Measurements from ENCODE around the gene STING1.

DNA sequence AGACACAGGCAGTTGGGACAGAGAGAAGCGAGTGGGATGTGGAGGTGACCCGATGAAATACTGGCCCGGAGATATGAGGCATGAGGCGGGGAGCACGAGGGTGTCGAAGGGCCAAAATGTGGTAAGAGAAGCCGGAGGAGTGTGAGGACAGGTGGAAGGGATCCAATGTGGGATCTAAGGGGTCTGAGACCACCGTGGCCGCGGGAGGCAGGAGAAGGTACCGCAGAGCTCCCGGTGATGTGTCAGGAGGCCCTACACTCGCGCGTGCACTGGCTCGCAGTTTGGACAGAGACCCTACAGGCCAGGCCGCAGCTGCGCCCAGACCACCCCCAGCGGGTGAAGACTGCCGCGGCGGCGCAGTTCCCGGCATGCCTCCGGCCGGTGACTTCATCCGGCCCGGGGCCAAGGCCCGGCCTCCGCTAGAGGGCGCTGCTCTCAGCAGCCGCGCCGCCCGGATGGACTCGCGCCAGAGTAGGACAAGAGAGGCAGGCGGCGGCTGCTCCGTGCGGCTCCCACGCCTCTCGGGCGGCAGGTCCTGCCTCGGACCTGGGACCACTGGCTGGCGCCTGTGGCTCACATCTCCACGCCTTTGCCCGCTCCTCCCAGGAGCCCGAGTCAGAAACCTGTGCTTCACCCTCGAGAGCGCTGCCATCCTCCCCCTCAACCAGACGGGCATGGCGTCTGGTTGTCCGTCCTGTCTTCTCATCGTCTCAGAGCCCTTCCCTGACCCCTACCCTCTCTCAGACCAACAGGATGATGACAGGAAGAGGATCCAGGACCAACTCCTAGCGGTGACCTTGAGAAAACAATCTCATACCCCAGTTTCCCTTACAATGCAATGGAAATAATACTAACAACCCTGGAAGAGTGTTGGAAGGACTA is 35.4 kb upstream of the STING1 start:
- TF ChIP-seq, protein P1, sequence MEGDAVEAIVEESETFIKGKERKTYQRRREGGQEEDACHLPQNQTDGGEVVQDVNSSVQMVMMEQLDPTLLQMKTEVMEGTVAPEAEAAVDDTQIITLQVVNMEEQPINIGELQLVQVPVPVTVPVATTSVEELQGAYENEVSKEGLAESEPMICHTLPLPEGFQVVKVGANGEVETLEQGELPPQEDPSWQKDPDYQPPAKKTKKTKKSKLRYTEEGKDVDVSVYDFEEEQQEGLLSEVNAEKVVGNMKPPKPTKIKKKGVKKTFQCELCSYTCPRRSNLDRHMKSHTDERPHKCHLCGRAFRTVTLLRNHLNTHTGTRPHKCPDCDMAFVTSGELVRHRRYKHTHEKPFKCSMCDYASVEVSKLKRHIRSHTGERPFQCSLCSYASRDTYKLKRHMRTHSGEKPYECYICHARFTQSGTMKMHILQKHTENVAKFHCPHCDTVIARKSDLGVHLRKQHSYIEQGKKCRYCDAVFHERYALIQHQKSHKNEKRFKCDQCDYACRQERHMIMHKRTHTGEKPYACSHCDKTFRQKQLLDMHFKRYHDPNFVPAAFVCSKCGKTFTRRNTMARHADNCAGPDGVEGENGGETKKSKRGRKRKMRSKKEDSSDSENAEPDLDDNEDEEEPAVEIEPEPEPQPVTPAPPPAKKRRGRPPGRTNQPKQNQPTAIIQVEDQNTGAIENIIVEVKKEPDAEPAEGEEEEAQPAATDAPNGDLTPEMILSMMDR (IDR thresholded peaks at IDR 0.05): peak in 6 of 7 experiments; percentile 69 to 99 (median 95)
- peak; percentile 88 to 92 (median 88) for TF ChIP-seq POLR2AphosphoS5 (IDR thresholded peaks at IDR 0.05)
